HepG2 (cell line): ENCODE measurements around the gene KLB. TPM values are rescaled to one million over a fixed set of nuclear protein-coding genes. Genes with fewer than 3 reads are reported as not detected.

Experiments used
- AKAP8 ChIP-seq: sonication (generic); formaldehyde crosslinking; IDR thresholded peaks from 2 replicates; pipeline ENCODE4 v1.5.1; 2020; ENCODE audit warnings: mild to moderate bottlenecking, missing genetic modification reagents
- BORCS8-MEF2B ChIP-seq: sonication (generic); formaldehyde crosslinking; IDR thresholded peaks from 2 replicates; pipeline ENCODE4 v1.8.0; 2022; ENCODE audit warnings: mild to moderate bottlenecking, missing genetic modification reagents
- CREB3 ChIP-seq: sonication (generic); formaldehyde crosslinking; IDR thresholded peaks from 2 replicates; pipeline ENCODE4 v1.5.0; 2020; ENCODE audit warnings: missing genetic modification reagents
- DZIP1 ChIP-seq: sonication (generic); formaldehyde crosslinking; IDR thresholded peaks from 2 replicates; pipeline ENCODE4 v1.5.0; 2020; ENCODE audit warnings: mild to moderate bottlenecking, missing genetic modification reagents
- NFAT5 ChIP-seq: sonication (generic); formaldehyde crosslinking; IDR thresholded peaks from 2 replicates; pipeline ENCODE4 v1.4.0; 2020; ENCODE audit warnings: missing genetic modification reagents
- NRL ChIP-seq: sonication (generic); formaldehyde crosslinking; IDR thresholded peaks from 2 replicates; pipeline ENCODE4 v1.5.0; 2020; ENCODE audit warnings: missing genetic modification reagents, mild to moderate bottlenecking, moderate library complexity, borderline replicate concordance
- TAF1 ChIP-seq: sonication (generic); formaldehyde crosslinking; IDR thresholded peaks from 2 replicates; pipeline ENCODE4 v1.4.0; 2020; ENCODE audit warnings: missing genetic modification reagents
- ZBTB25 ChIP-seq: IDR thresholded peaks from 2 replicates; pipeline ENCODE4 v1.6.1; 2018; ENCODE audit warnings: missing genetic modification reagents
- ZBTB33 ChIP-seq: sonication (generic); formaldehyde crosslinking; IDR thresholded peaks from 2 replicates; pipeline ENCODE4 v1.4.0; 2020; ENCODE audit warnings: missing genetic modification reagents
- ZFP36 ChIP-seq: fragments of 150-350 bp; IDR thresholded peaks from 2 replicates; pipeline ENCODE4 v1.6.1; 2018; ENCODE audit warnings: borderline replicate concordance, low read length, low read depth; ENCODE audit not compliant: partially characterized antibody
- ZNF280B ChIP-seq: sonication (generic); formaldehyde crosslinking; IDR thresholded peaks from 2 replicates; pipeline ENCODE4 v1.5.0; 2020; ENCODE audit warnings: missing genetic modification reagents, mild to moderate bottlenecking, borderline replicate concordance
- ZNF354B ChIP-seq: sonication (generic); formaldehyde crosslinking; IDR thresholded peaks from 2 replicates; pipeline ENCODE4 v1.8.0; 2022; ENCODE audit warnings: mild to moderate bottlenecking, missing genetic modification reagents
- ZNF510 ChIP-seq: sonication (generic); formaldehyde crosslinking; IDR thresholded peaks from 2 replicates; pipeline ENCODE4 v1.4.0; 2020; ENCODE audit warnings: low read depth, mild to moderate bottlenecking, missing genetic modification reagents
- polyA plus RNA-seq, 8 experiments: library from polyadenylated mRNA; depleted of rRNA in 3 of 8; stranded (reverse) in 7 of 8; unstranded in 1 of 8; fragments of >200 nt; fragmentation: Illumina TruSeq in 4 of 8; extraction: Trizol in 4 of 8; gene quantifications; 2 replicates each; pipeline versions ENCODE4 v1.2.1 to v1.2.3, GENCODE V29; 2011 to 2016; ENCODE audit warnings: low read depth in 4 of 8, missing spikeins in 1 of 8, mixed read lengths in 1 of 8; ENCODE audit not compliant: insufficient read depth in 1 of 8
- total RNA-seq, 5 experiments: library from RNA; depleted of rRNA; stranded (reverse); fragments of >200 nt; fragmentation: Illumina TruSeq; extraction: Trizol; gene quantifications; 2 replicates each; pipeline ENCODE4 v1.2.3, GENCODE V29; 2016; ENCODE audit warnings: low read depth in 1 of 5

Gene KLB
- total and polyA plus RNA-seq, 2 of the 13 experiments (the other 11 are each of a cell fraction or from before 2014, with no cell fraction given), result 25.3 to 82.0 TPM

- peak; percentile 51; the same call in 1 of the 2 replicates for TF ChIP-seq ZNF354B (CRISPR knock-in tag)
- TF ChIP-seq ZBTB25 (CRISPR knock-in tag), result peak; percentile 93
- TF ChIP-seq NRL (CRISPR knock-in tag), result peak; percentile 99
- no peak for TF ChIP-seq ZFP36
- TF ChIP-seq NFAT5, result peak; percentile 96
- TF ChIP-seq ZNF510 (CRISPR knock-in tag), result peak; percentile 98
- peak; percentile 72 for TF ChIP-seq ZBTB33 (CRISPR knock-in tag)
- peak; percentile 49; the same call in 1 of the 2 replicates for TF ChIP-seq TAF1 (CRISPR knock-in tag)
- peak; percentile 98 for TF ChIP-seq ZNF280B (CRISPR knock-in tag)
- TF ChIP-seq CREB3, result no peak; the same call in 1 of the 2 replicates
- TF ChIP-seq AKAP8 (CRISPR knock-in tag), result no peak
- TF ChIP-seq DZIP1 (CRISPR knock-in tag), result peak; percentile 94
- TF ChIP-seq BORCS8-MEF2B (CRISPR knock-in tag), result peak; percentile 99
These were observed 40.6 kb upstream of the KLB start, which contains the start of gene RFC1 (continued) for GRCh38 chr4:39365830-39366771.
